T-helper 1 cell treated with Interleukin-12 subunit alpha and Interleukin-12 subunit beta and Interleukin-4 antibody, amounts not matched to agents 30 μg/mL and 1 μg/mL, for 36 hours (primary cell): ENCODE data around the gene ALDOC.
A peak's percentile ranks its signal among the peaks of the same experiment; 100 is the strongest.
"Not testable (repeated sequence)": the region's sequence is repeated elsewhere in the genome, so short reads cannot be mapped to it uniquely, and the experiment has no call there.

ENCODE experiments used
- H3K27ac Mint-ChIP-seq: one replicate; pipeline ENCODE4 v1.8.0; 2021; ENCODE audit warnings: mild to moderate bottlenecking, mixed read lengths
- H3K27me3 Mint-ChIP-seq: one replicate; pipeline ENCODE4 v1.8.0; 2021; ENCODE audit warnings: low read depth, mixed read lengths
- H3K36me3 Mint-ChIP-seq: one replicate; pipeline ENCODE4 v1.8.0; 2021; ENCODE audit warnings: low read depth, mixed read lengths
- H3K4me1 Mint-ChIP-seq: one replicate; pipeline ENCODE4 v1.8.0; 2021; ENCODE audit warnings: low read depth, mixed read lengths
- H3K4me3 Mint-ChIP-seq: one replicate; pipeline ENCODE4 v1.8.0; 2021; ENCODE audit warnings: mild to moderate bottlenecking, moderate library complexity, mixed read lengths
- H3K9me3 Mint-ChIP-seq: one replicate; pipeline ENCODE4 v1.8.0; 2021; ENCODE audit warnings: mixed read lengths

Gene ALDOC

DNA sequence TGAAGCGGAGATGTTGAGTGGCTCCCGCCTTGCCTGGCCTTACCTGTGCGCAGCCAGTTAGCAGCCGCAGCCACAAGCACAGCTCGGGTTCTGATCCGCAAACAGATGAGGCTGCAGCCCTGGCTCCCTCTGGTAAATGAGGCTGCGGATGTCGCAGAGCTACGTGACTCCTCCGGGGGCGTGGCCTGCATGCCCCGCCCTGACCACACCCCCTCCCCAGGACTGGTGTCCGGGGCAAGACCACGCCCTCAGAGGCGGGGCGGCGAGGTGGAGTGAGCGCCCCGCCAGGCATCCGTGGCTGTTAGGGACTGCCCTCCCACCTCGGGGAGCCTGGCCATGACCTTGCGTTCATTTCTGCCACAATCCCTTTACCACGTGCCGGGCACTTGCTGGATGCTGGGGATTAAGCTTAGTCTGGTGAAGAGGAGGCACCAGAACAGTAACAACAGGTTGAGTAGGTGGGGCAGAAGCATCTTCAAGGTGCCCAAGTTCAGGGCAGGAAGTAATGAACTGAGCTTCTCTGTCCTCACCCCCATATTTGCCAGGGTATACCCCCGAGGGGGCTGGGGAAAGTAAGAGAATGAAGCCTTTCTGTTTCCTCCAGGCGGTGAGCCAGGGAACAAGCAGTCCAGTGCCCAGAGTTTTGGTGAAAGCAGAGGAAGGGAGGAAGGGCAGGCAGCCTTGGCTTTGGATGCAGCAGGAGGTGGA is at the start of gene ALDOC:
ALDOC (minus strand) TSS at position 138 of the 708 bp plus-strand sequence. CDS start 1,363 bp downstream, outside the sequence.
- Mint-ChIP-seq H3K27me3 (no peaks in the 10 kb centered on the region), H3K9me3 (no peaks in the 10 kb centered on the region), H3K36me3 (peaks cover 40% of the 10 kb centered on the region), H3K27ac (peak within 1 kb of the TSS; percentile 87), H3K4me3 (peak within 1 kb of the TSS; percentile 96), H3K4me1 (peaks cover 57% of the 10 kb centered on the region)

DNA sequence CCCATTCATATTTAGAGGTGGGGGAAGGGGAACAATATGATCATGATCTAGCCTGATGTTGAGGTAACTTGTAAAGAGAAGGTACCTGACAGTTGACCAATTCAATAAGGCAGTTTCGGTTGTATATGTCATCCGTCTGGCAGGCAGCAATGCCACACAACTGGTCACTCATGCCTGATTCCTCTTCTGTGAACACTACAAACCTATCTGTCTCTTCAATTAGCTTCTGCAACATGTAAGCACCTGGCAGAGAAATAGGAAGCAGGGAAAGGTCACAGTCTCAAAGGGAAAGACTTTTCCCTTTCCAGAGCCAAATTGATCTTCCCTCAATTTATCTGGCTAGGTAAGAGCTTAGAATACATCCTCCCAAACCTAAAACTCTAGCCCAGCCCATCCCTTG is 47.5 kb upstream of the ALDOC start:
- Mint-ChIP-seq H3K27me3 (no peaks in the 10 kb centered on the region), H3K27ac (peak overlapping the region; percentile 11), H3K4me3 (no peak overlapping the region), H3K36me3 (peaks cover 48% of the 10 kb centered on the region), H3K9me3 (no peaks in the 10 kb centered on the region), H3K4me1 (peaks cover 5% of the 10 kb centered on the region)

DNA sequence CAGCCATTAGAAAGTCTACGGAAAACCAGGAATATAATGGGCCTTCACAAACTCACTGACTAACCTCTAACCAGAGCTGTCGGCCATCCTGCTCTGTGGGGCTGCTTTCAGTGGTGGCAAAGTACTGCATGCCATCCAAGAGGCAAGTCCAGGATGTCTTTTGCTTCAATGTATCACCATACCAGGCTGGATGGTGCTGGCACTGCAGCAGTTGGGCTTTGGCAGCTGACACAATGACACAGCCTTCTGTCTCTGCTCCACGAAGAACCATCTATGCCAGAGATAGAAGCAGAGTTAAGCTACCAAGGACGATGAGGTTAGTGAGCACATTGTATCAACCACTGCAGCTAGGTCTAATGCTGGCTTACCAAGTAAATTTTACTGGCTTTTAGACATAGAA is 47.0 kb upstream of the ALDOC start:
- peaks cover 52% of the 10 kb centered on the region for H3K36me3 Mint-ChIP-seq
- H3K4me3 Mint-ChIP-seq = no peak overlapping the region

GRCh38 chr17:28622186-28622585 is 45.5 kb upstream of the ALDOC start:
- Mint-ChIP-seq H3K4me3 (no peak overlapping the region), H3K4me1 (peaks cover 2% of the 10 kb centered on the region), H3K36me3 (peaks cover 55% of the 10 kb centered on the region), H3K9me3 (no peaks in the 10 kb centered on the region), H3K27ac (peak overlapping the region; percentile 9), H3K27me3 (no peaks in the 10 kb centered on the region)

More for the DNA sequence above, 47.0 kb upstream of the ALDOC start:
- H3K4me1 Mint-ChIP-seq = peaks cover 5% of the 10 kb centered on the region
- no peak overlapping the region for H3K27ac Mint-ChIP-seq
- no peaks in the 10 kb centered on the region for H3K9me3 Mint-ChIP-seq
- H3K27me3 Mint-ChIP-seq = no peaks in the 10 kb centered on the region

DNA sequence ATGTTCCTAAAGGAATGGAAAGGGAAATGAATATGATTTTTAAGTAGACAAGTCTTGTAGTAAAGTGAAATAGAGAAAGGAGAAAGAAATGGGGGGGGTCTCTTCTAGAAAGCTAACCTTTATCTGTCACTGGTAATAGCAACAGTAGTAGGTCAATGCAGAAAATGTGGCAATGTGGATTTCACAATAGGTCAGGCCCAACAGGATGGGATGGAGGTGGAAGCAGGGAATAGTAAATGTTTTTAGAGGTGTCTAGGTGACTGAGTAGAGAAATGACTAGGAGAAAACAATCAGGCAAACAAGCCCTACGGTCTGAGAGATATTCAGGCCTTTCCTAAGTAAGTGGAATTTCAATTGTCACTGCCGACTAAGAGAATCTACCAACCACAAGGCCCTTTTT is 43.3 kb upstream of the ALDOC start:
- H3K36me3 Mint-ChIP-seq = peaks cover 61% of the 10 kb centered on the region
- no peaks in the 10 kb centered on the region for H3K4me1 Mint-ChIP-seq
- H3K4me3 Mint-ChIP-seq = no peak overlapping the region
- no peak overlapping the region for H3K27ac Mint-ChIP-seq
- no peaks in the 10 kb centered on the region for H3K9me3 Mint-ChIP-seq
- H3K27me3 Mint-ChIP-seq = no peaks in the 10 kb centered on the region

DNA sequence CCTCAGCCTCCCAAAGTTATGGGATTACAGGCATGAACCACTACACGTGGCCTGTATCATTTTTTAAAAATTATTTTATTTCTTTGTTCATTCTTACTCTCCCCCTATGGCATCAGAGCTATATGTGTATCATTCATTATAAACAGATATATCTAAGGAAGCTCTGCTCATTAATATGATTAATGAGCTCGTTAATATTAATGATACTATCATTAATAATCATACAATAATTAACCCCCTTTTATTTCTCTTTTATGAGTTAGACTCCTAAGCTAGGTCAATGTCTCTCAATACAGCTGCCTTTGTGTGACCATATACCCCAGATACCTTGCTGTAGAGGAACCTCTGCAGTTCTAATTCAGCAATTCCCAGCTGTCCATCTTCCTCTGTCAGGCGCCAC is 41.8 kb upstream of the ALDOC start:
- peaks cover 60% of the 10 kb centered on the region for H3K36me3 Mint-ChIP-seq
- H3K4me1 Mint-ChIP-seq = no peaks in the 10 kb centered on the region
- no peaks in the 10 kb centered on the region for H3K9me3 Mint-ChIP-seq
- no peak overlapping the region for H3K27ac Mint-ChIP-seq
- no peak overlapping the region for H3K4me3 Mint-ChIP-seq
- H3K27me3 Mint-ChIP-seq = no peaks in the 10 kb centered on the region

- H3K9me3 Mint-ChIP-seq = no peaks in the 10 kb centered on the region
- no peaks in the 10 kb centered on the region for H3K27me3 Mint-ChIP-seq
- H3K36me3 Mint-ChIP-seq = peaks cover 51% of the 10 kb centered on the region
- H3K4me3 Mint-ChIP-seq = no peak overlapping the region
- H3K27ac Mint-ChIP-seq = no peak overlapping the region
- no peaks in the 10 kb centered on the region for H3K4me1 Mint-ChIP-seq
Measured at GRCh38 chr17:28616281-28616680, 39.6 kb upstream of the ALDOC start.

DNA sequence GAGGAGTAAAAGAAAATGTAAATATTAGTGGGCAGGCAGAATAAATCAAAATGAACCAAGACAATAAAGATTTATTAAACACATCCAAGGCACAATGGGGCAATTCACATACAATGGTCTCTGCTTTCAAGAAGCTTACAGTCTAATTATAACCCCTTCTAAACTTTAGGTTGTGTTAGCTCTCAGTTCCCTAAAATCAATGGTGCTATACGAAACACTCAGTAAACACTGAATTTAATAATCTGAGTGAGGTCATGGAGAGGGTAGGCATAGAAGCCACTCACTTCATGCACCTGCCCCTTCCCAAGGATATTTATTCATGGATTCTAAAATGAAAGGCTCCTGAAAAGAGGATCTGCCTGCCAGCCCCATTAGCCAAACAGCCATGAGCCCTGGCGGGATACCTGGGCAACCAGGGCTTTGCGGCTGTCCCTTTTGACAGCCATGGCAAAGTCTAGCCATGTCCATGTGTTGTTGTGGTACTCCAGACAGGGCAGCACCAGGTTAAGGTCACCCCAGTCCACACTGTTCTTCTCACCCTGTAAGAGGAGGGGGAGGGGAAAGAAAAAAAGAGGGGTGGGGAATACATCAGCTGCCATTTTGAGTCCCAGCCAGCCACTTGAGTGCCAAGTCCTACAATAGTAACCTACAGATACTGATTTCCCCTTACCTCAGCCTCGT is 38.7 kb upstream of the ALDOC start:
- Mint-ChIP-seq H3K4me1 (no peaks in the 10 kb centered on the region), H3K36me3 (peaks cover 51% of the 10 kb centered on the region), H3K9me3 (no peaks in the 10 kb centered on the region), H3K27ac (no peak overlapping the region), H3K27me3 (no peaks in the 10 kb centered on the region), H3K4me3 (no peak overlapping the region)

GRCh38 chr17:28613931-28614381 is 37.3 kb upstream of the ALDOC start, which contains the start of gene RSKR:
RSKR (minus strand) TSS chr17:28614185; CDS start chr17:28614161, 24 bp downstream.
- Mint-ChIP-seq H3K4me1 (no peaks in the 10 kb centered on the region), H3K27ac (peak within 1 kb of the TSS; percentile 45), H3K36me3 (peaks cover 45% of the 10 kb centered on the region), H3K9me3 (no peaks in the 10 kb centered on the region), H3K4me3 (no peak within 1 kb of the TSS), H3K27me3 (no peaks in the 10 kb centered on the region)

DNA sequence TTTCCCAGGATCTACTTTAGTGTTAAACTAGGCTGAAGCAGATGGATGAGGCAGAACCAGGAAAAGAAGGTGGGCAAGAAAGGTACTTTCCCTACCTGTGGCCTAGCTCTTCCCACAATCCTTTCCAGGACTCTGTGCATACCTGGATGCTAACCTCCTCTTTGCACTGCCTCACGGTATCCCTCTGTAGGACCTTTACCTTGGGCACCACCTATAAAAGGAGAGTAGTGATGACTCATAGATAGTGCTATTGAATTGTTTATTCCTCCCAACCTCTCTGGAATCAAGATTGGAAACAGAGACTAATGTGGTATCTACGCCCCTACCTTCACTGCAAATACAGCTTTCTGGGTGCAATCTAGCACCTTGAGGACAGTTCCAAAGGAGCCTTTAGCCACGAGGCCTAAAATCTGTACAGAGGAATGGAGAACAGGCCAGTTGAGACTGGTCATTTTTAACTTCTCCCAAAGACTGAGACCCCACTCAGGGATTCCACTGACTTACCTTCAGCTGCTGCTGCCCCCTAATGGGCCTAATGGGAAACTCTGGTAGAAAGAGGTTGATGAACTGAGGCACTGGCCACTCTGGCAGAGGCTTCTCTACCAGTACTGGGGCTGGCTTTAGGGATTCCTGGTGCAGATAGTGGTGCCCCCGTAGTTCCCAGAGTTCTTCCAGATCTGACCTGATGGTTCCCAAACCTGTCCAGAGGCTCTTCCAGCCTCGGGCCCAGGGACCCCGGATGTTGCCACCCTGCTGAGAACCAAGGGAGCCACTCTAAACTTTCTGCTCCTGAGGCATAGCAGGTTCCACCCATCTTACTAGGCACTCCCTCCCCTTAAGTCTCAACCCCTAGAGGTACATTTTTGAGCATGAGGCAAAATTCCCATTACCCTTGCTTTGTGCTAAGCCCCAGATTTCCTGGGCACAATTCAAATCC is 36.5 kb upstream of the ALDOC start:
- no peaks in the 10 kb centered on the region for H3K9me3 Mint-ChIP-seq
- no peaks in the 10 kb centered on the region for H3K4me1 Mint-ChIP-seq
- H3K36me3 Mint-ChIP-seq = peaks cover 38% of the 10 kb centered on the region
- H3K4me3 Mint-ChIP-seq = no peak overlapping the region
- peak overlapping the region; percentile 46 for H3K27ac Mint-ChIP-seq
- no peaks in the 10 kb centered on the region for H3K27me3 Mint-ChIP-seq

GRCh38 chr17:28612531-28612930 is 35.8 kb upstream of the ALDOC start:
- no peaks in the 10 kb centered on the region for H3K9me3 Mint-ChIP-seq
- no peak overlapping the region for H3K27ac Mint-ChIP-seq
- no peaks in the 10 kb centered on the region for H3K27me3 Mint-ChIP-seq
- no peak overlapping the region for H3K4me3 Mint-ChIP-seq
- H3K36me3 Mint-ChIP-seq = peaks cover 37% of the 10 kb centered on the region
- no peaks in the 10 kb centered on the region for H3K4me1 Mint-ChIP-seq

DNA sequence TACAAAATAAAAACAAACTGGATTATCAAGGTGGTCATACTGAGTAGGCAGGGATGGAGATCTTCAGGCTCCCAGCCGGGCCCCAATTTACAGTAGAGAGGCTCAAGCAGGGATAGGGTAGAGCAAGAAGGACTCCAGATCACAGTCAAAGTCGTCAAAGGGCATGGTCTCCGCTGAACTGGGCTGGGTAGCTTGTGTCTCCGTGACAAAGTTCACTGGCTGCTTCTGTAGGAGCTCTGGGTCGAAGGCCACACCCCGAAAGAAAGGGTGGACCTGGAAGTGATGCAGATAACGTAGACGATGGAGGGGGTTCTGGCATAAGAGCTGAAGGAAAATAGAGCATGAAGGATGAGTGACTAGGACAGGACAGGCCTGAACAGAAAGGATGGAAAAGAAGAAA is 33.7 kb upstream of the ALDOC start:
- Mint-ChIP-seq H3K36me3 (peaks cover 22% of the 10 kb centered on the region), H3K4me3 (no peak overlapping the region), H3K27me3 (no peaks in the 10 kb centered on the region), H3K4me1 (no peaks in the 10 kb centered on the region), H3K27ac (peak overlapping the region; percentile 27), H3K9me3 (no peaks in the 10 kb centered on the region)

GRCh38 chr17:28604031-28604430 is 27.3 kb upstream of the ALDOC start:
- not testable (repeated sequence) for H3K9me3 Mint-ChIP-seq, H3K4me3 Mint-ChIP-seq, H3K36me3 Mint-ChIP-seq, H3K27ac Mint-ChIP-seq, H3K27me3 Mint-ChIP-seq, H3K4me1 Mint-ChIP-seq
